GM19463 (cell line): ENCODE data around the gene PTPRCAP.

Experiments
- ATAC-seq: cut with Tn5 transposase; IDR thresholded peaks from one replicate; pipeline ENCODE4 v1.9.1; 2021; ENCODE audit warnings: mild to moderate bottlenecking, moderate library complexity; ENCODE audit not compliant: unreplicated experiment

PTPRCAP gene

GRCh38 chr11:67398661-67399563 is 38.6 kb downstream of the PTPRCAP start:
- no peak for ATAC-seq

GRCh38 chr11:67397986-67398660 is 39.4 kb downstream of the PTPRCAP start:
- no peak for ATAC-seq

- ATAC-seq: no peak
These were observed 39.9 kb downstream of the PTPRCAP start for GRCh38 chr11:67397536-67397935.

GRCh38 chr11:67396587-67397389 is 40.7 kb downstream of the PTPRCAP start:
- ATAC-seq: no peak

- ATAC-seq: no peak
These were observed 41.3 kb downstream of the PTPRCAP start for GRCh38 chr11:67396259-67396581.

- no peak for ATAC-seq
These were observed 41.8 kb downstream of the PTPRCAP start for GRCh38 chr11:67395555-67396258.

GRCh38 chr11:67393990-67394389 is 43.5 kb downstream of the PTPRCAP start:
- no peak for ATAC-seq

- no peak for ATAC-seq
These were observed 44.0 kb downstream of the PTPRCAP start for GRCh38 chr11:67393437-67393836.

GRCh38 chr11:67392183-67392715 is 45.2 kb downstream of the PTPRCAP start:
- ATAC-seq: no peak

GRCh38 chr11:67391304-67392182 is 45.9 kb downstream of the PTPRCAP start, which contains the start of gene RAD9A:
RAD9A (plus strand) TSS chr11:67391986; CDS start chr11:67392045, 59 bp downstream.
- peak; percentile 78 for ATAC-seq

GRCh38 chr11:67390947-67391303 is 46.6 kb downstream of the PTPRCAP start:
- no peak for ATAC-seq

GRCh38 chr11:67389477-67389876 is 48.0 kb downstream of the PTPRCAP start:
- no peak for ATAC-seq

- ATAC-seq: no peak
These were observed 50.0 kb downstream of the PTPRCAP start for GRCh38 chr11:67387518-67387917.

- no peak for ATAC-seq
These were observed 50.4 kb downstream of the PTPRCAP start for GRCh38 chr11:67387069-67387468.
